Endometrial microvascular endothelial cells (primary cell): ENCODE data around the gene WDR53. TPM values are rescaled to one million over a fixed set of nuclear protein-coding genes. Genes with fewer than 3 reads are reported as not detected.
"Not testable (repeated sequence)": the region's sequence is repeated elsewhere in the genome, so short reads cannot be mapped to it uniquely, and the experiment has no call there.

Experiments used
- in situ Hi-C: cut with HindIII; loops from 2 replicates; pipeline ENCODE4 v1.10.0; 2017; ENCODE audit warnings: low sequenced_read_pairs, low pct_unique_long_range_greater_than_20kb; ENCODE audit errors: inconsistent ontology term
- total RNA-seq: library from RNA; depleted of rRNA; stranded (reverse); fragments of >200 nt; gene quantifications from one replicate; pipeline ENCODE4 v1.2.3, GENCODE V29; 2015; ENCODE audit errors: inconsistent ontology term

The WDR53 gene
- 11.5 TPM for total RNA-seq

GRCh38 chr3:196568246-196569002 lies at the start of gene WDR53, which contains the start of gene FBXO45:
Gene WDR53, minus strand, starts transcription at chr3:196568554. Its CDS starts 7,079 bp downstream, at chr3:196561475.
Gene FBXO45, plus strand, starts transcription at chr3:196568660. Its CDS starts 325 bp downstream, at chr3:196568985.
- in situ Hi-C loops, result no loop called here

DNA sequence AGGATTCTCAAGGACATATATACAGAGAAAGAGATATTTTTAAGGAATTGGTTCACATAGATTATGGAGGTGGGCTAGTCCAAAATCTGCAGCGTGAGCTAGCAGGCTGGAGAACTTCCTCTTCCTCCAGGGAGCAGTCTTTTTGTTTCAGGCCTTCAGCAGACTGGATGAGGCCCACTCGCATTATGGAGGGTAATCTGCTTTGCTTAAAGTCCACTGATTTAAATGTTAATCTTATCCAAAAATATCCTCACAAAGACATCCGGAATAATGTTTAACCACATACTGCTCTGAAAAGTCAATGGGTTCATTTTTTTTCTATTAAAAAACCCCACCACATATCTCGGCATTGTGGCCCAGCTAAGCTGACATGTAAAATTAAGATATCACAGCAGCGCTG lies 48.9 kb upstream of the WDR53 start:
- in situ Hi-C loops, result no loop called here

DNA sequence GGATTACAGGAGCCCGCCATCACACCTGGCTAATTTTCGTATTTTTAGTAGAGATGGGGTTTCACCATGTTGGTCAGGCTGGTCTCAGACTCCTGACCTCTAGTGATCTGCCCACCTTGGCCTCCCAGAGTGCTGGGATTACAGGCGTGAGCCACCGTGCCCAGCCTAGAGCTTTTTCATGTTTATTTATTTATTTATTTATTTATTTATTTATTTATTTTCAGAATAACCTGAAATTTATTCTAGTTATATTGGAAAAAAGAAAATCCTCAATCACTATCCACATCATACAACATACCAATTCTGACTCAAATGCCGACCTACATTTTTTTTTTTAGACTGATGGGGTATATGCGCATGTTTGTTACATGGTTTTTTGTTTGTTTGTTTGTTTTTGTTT lies 46.9 kb upstream of the WDR53 start:
- in situ Hi-C loops, result not testable (repeated sequence)

DNA sequence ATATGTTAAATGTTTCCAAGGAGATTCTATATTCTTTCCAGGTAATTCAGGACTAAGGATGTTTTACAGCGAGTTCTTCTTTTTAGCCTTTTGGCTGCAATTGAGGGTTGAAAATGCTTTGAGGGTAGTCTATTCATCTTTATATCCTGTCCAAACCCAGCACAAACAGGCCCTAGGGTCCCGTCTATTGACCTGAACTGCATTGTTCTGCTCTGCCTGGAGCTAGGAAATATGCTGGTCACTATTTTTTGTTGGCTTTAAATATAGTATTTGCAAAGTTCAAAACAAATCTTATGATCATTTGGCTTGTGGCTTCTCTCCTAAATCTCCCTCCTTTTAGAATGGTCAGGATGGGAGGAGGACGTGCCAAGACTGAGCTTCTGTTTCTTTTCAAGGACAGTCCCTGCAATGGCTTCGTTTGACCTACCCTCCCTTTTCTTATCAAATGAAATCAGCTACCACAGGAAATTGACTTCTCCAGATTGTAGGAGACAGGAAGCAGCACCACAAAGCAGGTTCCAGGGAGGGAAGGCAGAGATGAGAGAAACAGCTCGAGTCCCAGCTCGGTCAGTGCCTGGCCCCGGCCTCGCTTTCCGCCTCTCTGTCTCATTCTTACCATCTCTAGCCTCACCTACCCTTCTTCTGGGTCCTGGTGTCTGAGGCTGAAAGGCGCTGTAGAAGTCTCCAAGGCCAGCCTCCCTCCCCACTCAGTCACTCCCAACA lies 43.6 kb upstream of the WDR53 start:
- in situ Hi-C loops, result no loop called here

GRCh38 chr3:196609805-196610515 lies 41.6 kb upstream of the WDR53 start:
- in situ Hi-C loops, result no loop called here

- in situ Hi-C loops, result no loop called here
Measured at GRCh38 chr3:196609343-196609775, 41.0 kb upstream of the WDR53 start.

DNA sequence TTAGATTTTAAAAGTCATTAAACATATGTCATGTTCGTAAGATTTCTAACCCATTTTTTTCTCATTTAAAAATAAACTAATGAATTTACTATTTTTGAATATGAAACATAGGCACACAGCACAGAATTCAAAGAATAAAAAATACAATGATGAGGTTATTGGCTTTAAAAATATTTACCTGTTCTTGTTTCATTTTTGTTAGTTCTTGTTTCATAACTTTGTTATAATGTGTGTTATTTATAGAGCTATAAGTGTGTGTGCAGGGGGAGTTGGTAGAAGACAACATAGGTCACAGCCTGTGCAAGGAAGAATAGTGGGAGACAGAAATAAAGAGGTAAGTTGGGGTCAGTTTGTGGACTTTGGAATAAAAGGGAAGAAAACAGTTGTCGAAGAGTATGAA lies 40.3 kb upstream of the WDR53 start:
- in situ Hi-C loops, result no loop called here

DNA sequence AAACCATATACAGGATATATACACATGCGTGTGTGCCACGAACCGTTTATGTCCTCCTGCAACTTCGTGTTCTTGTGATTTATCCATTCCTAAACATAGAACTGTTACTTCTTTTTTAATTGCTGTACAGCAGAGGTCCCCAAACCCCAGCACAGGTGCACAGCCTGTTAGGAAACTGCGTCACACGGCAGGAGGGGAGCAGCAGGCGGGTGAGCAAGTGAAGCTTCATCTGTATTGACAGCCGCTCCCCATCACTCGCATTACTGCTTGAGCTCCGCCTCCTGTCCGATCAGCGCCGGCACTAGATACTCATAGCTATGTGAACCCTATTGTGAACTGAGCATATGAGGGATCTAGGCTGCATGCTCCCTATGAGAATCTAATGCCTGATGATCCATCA lies 36.2 kb upstream of the WDR53 start:
- in situ Hi-C loops, result no loop called here

- in situ Hi-C loops, result no loop called here
Measured at GRCh38 chr3:196603683-196604082, 35.3 kb upstream of the WDR53 start.

DNA sequence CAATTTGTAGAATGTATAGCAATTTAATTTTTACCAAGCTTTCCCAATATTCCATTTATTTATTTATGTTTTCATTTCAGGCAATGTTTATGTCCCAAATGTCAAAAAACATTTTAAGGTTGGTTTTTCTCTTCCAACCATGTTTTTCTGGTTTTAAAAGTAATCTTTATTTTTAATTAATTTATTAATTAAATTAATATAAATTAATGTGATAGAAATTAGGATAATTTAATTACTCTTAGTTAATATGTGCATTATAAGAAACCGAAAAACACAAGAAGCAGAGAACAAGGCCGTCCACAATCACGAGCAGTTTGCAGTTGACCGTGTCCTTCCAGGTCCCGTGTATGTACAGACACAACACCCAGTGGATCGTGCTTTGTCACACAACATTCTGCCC lies 34.3 kb upstream of the WDR53 start:
- in situ Hi-C loops, result no loop called here

DNA sequence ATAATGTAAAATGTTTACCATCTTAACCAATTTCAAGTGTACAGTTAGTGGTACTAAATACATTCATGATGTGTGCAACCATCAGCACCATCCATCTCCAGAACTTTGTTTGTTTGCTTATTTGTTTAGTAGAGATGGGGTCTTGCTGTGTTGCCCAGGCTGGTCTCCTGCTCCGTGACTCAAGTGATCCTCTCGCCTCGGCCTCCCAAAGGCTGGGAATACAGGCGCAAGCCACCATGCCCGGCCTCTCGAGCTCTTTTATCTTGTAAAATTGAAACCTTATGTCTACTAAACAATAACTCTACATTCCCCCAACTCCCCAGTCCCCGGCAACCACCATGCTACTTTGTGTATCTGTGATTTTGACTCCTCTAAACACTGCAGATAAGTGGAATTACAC lies 32.0 kb upstream of the WDR53 start:
- in situ Hi-C loops, result no loop called here

DNA sequence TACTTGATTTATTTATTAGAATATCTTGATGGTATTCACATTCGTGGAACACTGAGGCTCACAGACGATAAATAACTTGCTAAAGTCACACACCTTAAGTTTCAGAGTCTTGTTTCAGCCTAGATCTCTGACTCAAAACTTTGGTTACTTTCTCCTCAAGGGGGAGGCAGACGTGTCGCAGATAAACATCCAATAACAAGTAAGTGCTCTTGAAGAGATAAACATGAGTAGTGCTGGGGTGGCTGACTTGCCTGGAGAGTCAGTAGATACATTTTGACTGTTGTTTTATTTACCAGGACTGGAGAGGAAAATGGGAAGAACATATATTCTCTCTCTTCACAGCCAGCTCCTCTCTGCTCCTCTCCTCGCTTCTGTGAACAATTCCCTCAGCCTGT lies 31.4 kb upstream of the WDR53 start:
- in situ Hi-C loops, result no loop called here

GRCh38 chr3:196597971-196598733 lies 29.8 kb upstream of the WDR53 start:
- in situ Hi-C loops, result not testable (repeated sequence)

DNA sequence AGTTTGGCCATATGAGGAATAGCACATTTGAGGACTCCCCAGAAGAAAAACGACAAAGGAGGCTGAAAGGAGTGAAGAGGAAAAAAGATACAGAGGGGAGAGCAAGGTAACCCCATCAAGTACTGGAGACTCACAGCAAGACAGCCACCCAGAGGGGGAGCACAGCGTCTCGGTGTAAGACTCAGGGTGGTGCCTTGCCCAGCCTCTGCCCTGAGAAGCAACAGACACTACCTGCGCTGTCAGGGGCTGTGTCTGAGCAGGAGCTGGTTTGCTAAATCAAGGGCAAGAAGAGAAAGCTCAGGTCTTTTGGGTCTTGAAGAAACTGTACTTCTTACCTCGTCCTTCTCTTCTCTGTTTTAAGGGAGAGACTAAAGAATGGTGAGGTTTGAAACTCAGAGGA lies 28.0 kb upstream of the WDR53 start:
- in situ Hi-C loops, result no loop called here

DNA sequence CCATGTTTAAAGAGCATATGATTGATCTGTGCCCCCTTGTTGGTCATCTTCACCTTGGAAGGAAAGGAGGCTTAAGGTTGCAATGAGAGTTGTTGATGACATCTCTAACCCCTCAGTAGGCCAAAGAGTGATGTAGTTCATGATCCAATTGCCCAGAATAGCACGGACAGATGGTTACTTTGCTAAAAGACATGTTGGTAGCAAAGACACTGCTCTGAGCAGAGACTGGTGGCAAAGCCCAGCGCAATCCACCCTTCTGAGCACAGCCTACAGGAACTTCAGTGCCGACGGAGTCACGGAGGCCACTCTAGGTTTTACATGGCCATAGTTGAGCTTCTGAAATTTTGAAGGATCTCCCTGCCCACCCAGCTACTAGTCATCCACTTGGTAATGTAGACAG lies 21.9 kb upstream of the WDR53 start:
- in situ Hi-C loops, result no loop called here

- in situ Hi-C loops, result no loop called here
Measured at GRCh38 chr3:196585044-196585757, 16.8 kb upstream of the WDR53 start.

DNA sequence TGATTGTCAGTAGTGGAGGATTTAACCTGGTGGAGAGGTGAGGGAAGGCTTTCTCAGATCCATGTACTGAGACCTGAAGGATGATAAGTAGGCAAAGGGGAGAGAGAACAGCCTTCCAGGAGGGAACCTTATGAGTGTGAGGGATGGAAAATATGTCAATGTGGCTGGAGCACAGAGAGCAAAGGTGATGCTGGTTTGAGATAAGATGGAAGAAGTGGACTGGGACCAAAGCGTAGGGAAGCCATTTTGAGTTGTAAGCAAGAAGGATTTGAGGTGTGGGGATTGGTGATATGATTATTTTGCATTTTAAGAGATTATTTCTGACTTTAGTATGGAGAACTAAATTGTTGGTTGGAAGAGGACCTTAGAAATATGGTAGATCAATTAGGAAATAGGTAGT lies 4.0 kb upstream of the WDR53 start:
- in situ Hi-C loops, result no loop called here

GRCh38 chr3:196570332-196570731 lies 2.0 kb upstream of the WDR53 start:
- in situ Hi-C loops, result not testable (repeated sequence)
